Measurements from ENCODE around the gene UNC5A. TPM values are rescaled to one million over a fixed set of nuclear protein-coding genes. Genes with fewer than 3 reads are reported as not detected.

Gene UNC5A
- total RNA-seq, 6 experiments from 2014 or later, result not detected

- DNase-seq (no peak), ATAC-seq (no peak)
- intact Hi-C loops (cut with DNase I), result no loop called here
- no peaks in the 10 kb centered on the region for H3K27me3 ChIP-seq
- H3K9me3 ChIP-seq, result no peaks in the 10 kb centered on the region
- H3K4me3 ChIP-seq, result no peak overlapping the region
- WGBS (ENCODE audit: insufficient coverage, low coverage, low lambda C conversion rate, missing lambda C conversion rate), result no CpG with 5 or more reads among the region's 8 CpGs
- TF ChIP-seq POLR2A (IDR thresholded peaks at IDR 0.05) (no peak), CTCF (IDR thresholded peaks at IDR 0.05) (no peak)
- no peaks in the 10 kb centered on the region for H3K4me1 ChIP-seq
- H3K36me3 ChIP-seq, result no peaks in the 10 kb centered on the region
- H3K27ac ChIP-seq, result no peak overlapping the region
These were observed 21.1 kb downstream of the UNC5A start for GRCh38 chr5:176831425-176831824.

- H3K9me3 ChIP-seq, result no peaks in the 10 kb centered on the region
- TF ChIP-seq POLR2A (IDR thresholded peaks at IDR 0.05), result no peak
- no peak for TF ChIP-seq CTCF (IDR thresholded peaks at IDR 0.05)
- H3K36me3 ChIP-seq, result no peaks in the 10 kb centered on the region
- 76% methylated on average over 6 of the region's 6 CpGs for WGBS (ENCODE audit: insufficient coverage, low coverage, low lambda C conversion rate, missing lambda C conversion rate)
- H3K4me1 ChIP-seq, result no peaks in the 10 kb centered on the region
- DNase-seq (no peak), ATAC-seq (no peak)
- no peak overlapping the region for H3K27ac ChIP-seq
- H3K27me3 ChIP-seq, result no peaks in the 10 kb centered on the region
- no peak overlapping the region for H3K4me3 ChIP-seq
- intact Hi-C loops (cut with DNase I), result no loop called here
These were observed 21.8 kb downstream of the UNC5A start for GRCh38 chr5:176832162-176832561.

- H3K9me3 ChIP-seq, result no peaks in the 10 kb centered on the region
- no peak overlapping the region for H3K27ac ChIP-seq
- no peak overlapping the region for H3K4me3 ChIP-seq
- no peaks in the 10 kb centered on the region for H3K4me1 ChIP-seq
- no peaks in the 10 kb centered on the region for H3K27me3 ChIP-seq
- intact Hi-C loops (cut with DNase I), result no loop called here
- WGBS (ENCODE audit: insufficient coverage, low coverage, low lambda C conversion rate, missing lambda C conversion rate), result 79% methylated on average over 4 of the region's 4 CpGs
- no peaks in the 10 kb centered on the region for H3K36me3 ChIP-seq
- ATAC-seq, result no peak
- TF ChIP-seq CTCF (IDR thresholded peaks at IDR 0.05) (no peak), POLR2A (IDR thresholded peaks at IDR 0.05) (no peak)
- no peak for DNase-seq
These were observed 22.9 kb downstream of the UNC5A start for GRCh38 chr5:176833286-176833685.

GRCh38 chr5:176835918-176836317 is 25.6 kb downstream of the UNC5A start:
- no peaks in the 10 kb centered on the region for H3K36me3 ChIP-seq
- no peak for TF ChIP-seq POLR2A (IDR thresholded peaks at IDR 0.05)
- no peak for TF ChIP-seq CTCF (IDR thresholded peaks at IDR 0.05)
- 39% methylated on average over 3 of the region's 3 CpGs for WGBS (ENCODE audit: insufficient coverage, low coverage, low lambda C conversion rate, missing lambda C conversion rate)
- no peaks in the 10 kb centered on the region for H3K9me3 ChIP-seq
- H3K27ac ChIP-seq, result no peak overlapping the region
- no peaks in the 10 kb centered on the region for H3K27me3 ChIP-seq
- DNase-seq (no peak), ATAC-seq (no peak)
- intact Hi-C loops (cut with DNase I), result no loop called here
- no peaks in the 10 kb centered on the region for H3K4me1 ChIP-seq
- H3K4me3 ChIP-seq, result no peak overlapping the region
